ENCODE measurements around the gene GINS1.

- TF ChIP-seq CTCF (IDR thresholded peaks at IDR 0.05; ENCODE audit: extremely low read depth in 1 of 2, insufficient read depth in 1 of 2, low read depth in 1 of 2, low read length in 2 of 2), result no peak
- TF ChIP-seq POLR2A (IDR thresholded peaks at IDR 0.05; ENCODE audit: low read depth, low read length), result no peak
- TF ChIP-seq EZH2 (IDR thresholded peaks at IDR 0.05; ENCODE audit: borderline replicate concordance, low read depth, low read length, severe bottlenecking), result no peak
These were observed 87.2 kb downstream of the GINS1 start for GRCh38 chr20:25494506-25495188.

Measured in endothelial cell of umbilical vein (primary cell).